HepG2 (cell line): ENCODE data around the gene TMEM235. TPM values are rescaled to one million over a fixed set of nuclear protein-coding genes. Genes with fewer than 3 reads are reported as not detected.

Experiments
- CCAR2 ChIP-seq: fragments of 200-400 bp; formaldehyde crosslinking; optimal IDR thresholded peaks from 2 replicates; pipeline ENCODE3; 2018; ENCODE audit warnings: low read depth, mild to moderate bottlenecking, low read length, moderate library complexity
- FOXC1 ChIP-seq: sonication (generic); formaldehyde crosslinking; IDR thresholded peaks from 2 replicates; pipeline ENCODE4 v1.8.0; 2022; ENCODE audit warnings: mild to moderate bottlenecking, missing genetic modification reagents, borderline replicate concordance
- HNF4G ChIP-seq, 2 experiments: sonication (generic) in 1 of 2; formaldehyde crosslinking in 1 of 2; IDR thresholded peaks; 2 replicates each; pipeline versions ENCODE4 v1.4.0 to v1.6.1; 2011 to 2020; ENCODE audit warnings: borderline replicate concordance in 2 of 2, low read depth in 2 of 2, mild to moderate bottlenecking in 2 of 2, low read length in 1 of 2, missing genetic modification reagents in 1 of 2, moderate library complexity in 1 of 2
- HOXA7 ChIP-seq: sonication (generic); formaldehyde crosslinking; IDR thresholded peaks from 2 replicates; pipeline ENCODE4 v1.8.1; 2022; ENCODE audit warnings: mild to moderate bottlenecking, missing genetic modification reagents, moderate library complexity
- IKZF5 ChIP-seq: IDR thresholded peaks from 2 replicates; pipeline ENCODE4 v1.6.1; 2018; ENCODE audit warnings: missing genetic modification reagents, mild to moderate bottlenecking, missing compliant biosample characterization
- NCOA1 ChIP-seq: sonication (generic); formaldehyde crosslinking; IDR thresholded peaks from 2 replicates; pipeline ENCODE4 v1.9.0; 2021; ENCODE audit warnings: missing genetic modification reagents
- NR2F6 ChIP-seq, 2 experiments: IDR thresholded peaks; 2 replicates each; pipeline ENCODE4 v1.6.1; 2016; ENCODE audit warnings: antibody characterized with exemption in 1 of 2, mild to moderate bottlenecking in 1 of 2
- PRPF4 ChIP-seq: fragments of 200-400 bp; formaldehyde crosslinking; IDR thresholded peaks from 2 replicates; pipeline ENCODE4 v1.6.1; 2016; ENCODE audit warnings: low read length, low read depth; ENCODE audit not compliant: poor library complexity, severe bottlenecking
- SIN3A ChIP-seq: IDR thresholded peaks from 2 replicates; pipeline ENCODE4 v1.6.1; 2011; ENCODE audit warnings: low read depth, mild to moderate bottlenecking, control low read depth, low read length, borderline replicate concordance
- SOX13 ChIP-seq, 3 experiments: fragments of 450-650 bp in 1 of 3; sonication (generic) in 1 of 3; formaldehyde crosslinking in 1 of 3; IDR thresholded peaks in 2 of 3; conservative IDR thresholded peaks in 1 of 3; 2 replicates each; pipeline versions ENCODE4 v1.5.0 to v1.6.1; 2016 to 2020; ENCODE audit warnings: antibody characterized with exemption in 1 of 3, mild to moderate bottlenecking in 1 of 3, missing compliant biosample characterization in 1 of 3, missing genetic modification reagents in 1 of 3, moderate library complexity in 1 of 3
- TOE1 ChIP-seq: sonication (generic); formaldehyde crosslinking; IDR thresholded peaks from 2 replicates; pipeline ENCODE4 v1.4.0; 2020; ENCODE audit warnings: mild to moderate bottlenecking, missing genetic modification reagents
- ZBTB42 ChIP-seq: sonication (generic); formaldehyde crosslinking; IDR thresholded peaks from 2 replicates; pipeline ENCODE4 v1.5.0; 2020; ENCODE audit warnings: mild to moderate bottlenecking, missing genetic modification reagents
- ZNF225 ChIP-seq: sonication (generic); formaldehyde crosslinking; IDR thresholded peaks from 2 replicates; pipeline ENCODE4 v1.4.0; 2020; ENCODE audit warnings: mild to moderate bottlenecking, missing genetic modification reagents
- ZNF230 ChIP-seq: sonication (generic); formaldehyde crosslinking; IDR thresholded peaks from 2 replicates; pipeline ENCODE4 v1.4.0; 2020; ENCODE audit warnings: mild to moderate bottlenecking, missing genetic modification reagents
- ZNF292 ChIP-seq: sonication (generic); formaldehyde crosslinking; IDR thresholded peaks from 2 replicates; pipeline ENCODE4 v1.8.1; 2022; ENCODE audit warnings: mild to moderate bottlenecking, low read depth, missing genetic modification reagents, borderline replicate concordance
- ZNF350 ChIP-seq: sonication (generic); formaldehyde crosslinking; IDR thresholded peaks from 2 replicates; pipeline ENCODE4 v1.4.0; 2020; ENCODE audit warnings: mild to moderate bottlenecking, low read depth, missing genetic modification reagents, borderline replicate concordance
- ZNF512B ChIP-seq: sonication (generic); formaldehyde crosslinking; IDR thresholded peaks from 2 replicates; pipeline ENCODE4 v1.5.1; 2020; ENCODE audit warnings: missing genetic modification reagents, mild to moderate bottlenecking, borderline replicate concordance
- ZNF615 ChIP-seq: sonication (generic); formaldehyde crosslinking; IDR thresholded peaks from 2 replicates; pipeline ENCODE4 v1.5.0; 2020; ENCODE audit warnings: mild to moderate bottlenecking, missing genetic modification reagents, borderline replicate concordance
- ZNF644 ChIP-seq: IDR thresholded peaks from 2 replicates; pipeline ENCODE4 v1.6.1; 2016; ENCODE audit warnings: low read depth
- ZXDC ChIP-seq: sonication (generic); formaldehyde crosslinking; IDR thresholded peaks from 2 replicates; pipeline ENCODE4 v1.5.0; 2020; ENCODE audit warnings: mild to moderate bottlenecking, missing genetic modification reagents
- polyA plus RNA-seq, 8 experiments: library from polyadenylated mRNA; depleted of rRNA in 3 of 8; stranded (reverse) in 7 of 8; unstranded in 1 of 8; fragments of >200 nt; fragmentation: Illumina TruSeq in 4 of 8; extraction: Trizol in 4 of 8; gene quantifications; 2 replicates each; pipeline versions ENCODE4 v1.2.1 to v1.2.3, GENCODE V29; 2011 to 2016; ENCODE audit warnings: low read depth in 4 of 8, missing spikeins in 1 of 8, mixed read lengths in 1 of 8; ENCODE audit not compliant: insufficient read depth in 1 of 8
- total RNA-seq, 5 experiments: library from RNA; depleted of rRNA; stranded (reverse); fragments of >200 nt; fragmentation: Illumina TruSeq; extraction: Trizol; gene quantifications; 2 replicates each; pipeline ENCODE4 v1.2.3, GENCODE V29; 2016; ENCODE audit warnings: low read depth in 1 of 5

Gene TMEM235
- total and polyA plus RNA-seq, 2 of the 13 experiments (the other 11 are each of a cell fraction or from before 2014, with no cell fraction given), result not detected

GRCh38 chr17:78214016-78214705 lies 17.3 kb upstream of the TMEM235 start, which contains the start of gene BIRC5 (continued):
- no peak for TF ChIP-seq ZXDC (CRISPR knock-in tag)
- no peak for TF ChIP-seq ZNF225
- 0 out of 2 replicates have a peak, but pooled peaks have one; percentile 46 for TF ChIP-seq ZNF615
- peak; percentile 87 for TF ChIP-seq ZNF350
- TF ChIP-seq ZBTB42 (CRISPR knock-in tag), result 0 out of 2 replicates have a peak, but pooled peaks have one; percentile 79
- peak; percentile 34; the same call in 1 of the 2 replicates for TF ChIP-seq HNF4G (IDR thresholded peaks at IDR 0.05; ENCODE audit: borderline replicate concordance, low read depth, low read length)
- no peak for TF ChIP-seq HNF4G (CRISPR knock-in tag; IDR thresholded peaks at IDR 0.05; ENCODE audit: borderline replicate concordance, low read depth)
- no peak for TF ChIP-seq ZNF644
- no peak for TF ChIP-seq ZNF292 (CRISPR knock-in tag)
- 0 out of 2 replicates have a peak, but pooled peaks have one; percentile 80 for TF ChIP-seq IKZF5
- peak; percentile 99 for TF ChIP-seq SIN3A
- TF ChIP-seq FOXC1, result peak; percentile 56
- no peak for TF ChIP-seq SOX13 (IDR thresholded peaks at IDR 0.05)
- TF ChIP-seq SOX13 (CRISPR knock-in tag; conservative IDR thresholded peaks at IDR 0.05 in 1 of 2, IDR thresholded peaks at IDR 0.05 in 1 of 2), result peak in 1 of 2 experiments; percentile 45; a peak in 1 of 4 replicates
- no peak for TF ChIP-seq TOE1 (CRISPR knock-in tag)
- no peak for TF ChIP-seq NCOA1 (CRISPR knock-in tag)
- TF ChIP-seq PRPF4, result no peak
- TF ChIP-seq HOXA7, result peak; percentile 81; the same call in 1 of the 2 replicates
- TF ChIP-seq ZNF512B (CRISPR knock-in tag), result no peak
- no peak for TF ChIP-seq CCAR2
- peak; percentile 92 for TF ChIP-seq ZNF230 (CRISPR knock-in tag)
- no peak for TF ChIP-seq NR2F6 (IDR thresholded peaks at IDR 0.05)
- TF ChIP-seq NR2F6 (CRISPR knock-in tag; IDR thresholded peaks at IDR 0.05), result 0 out of 2 replicates have a peak, but pooled peaks have one; percentile 24
